Measurements from ENCODE around the gene AFTPH. TPM values are rescaled to one million over a fixed set of nuclear protein-coding genes. Genes with fewer than 3 reads are reported as not detected.

Gene AFTPH
- total RNA-seq, 2 donors from 2014 or later = 32.0 to 52.9 TPM

DNA sequence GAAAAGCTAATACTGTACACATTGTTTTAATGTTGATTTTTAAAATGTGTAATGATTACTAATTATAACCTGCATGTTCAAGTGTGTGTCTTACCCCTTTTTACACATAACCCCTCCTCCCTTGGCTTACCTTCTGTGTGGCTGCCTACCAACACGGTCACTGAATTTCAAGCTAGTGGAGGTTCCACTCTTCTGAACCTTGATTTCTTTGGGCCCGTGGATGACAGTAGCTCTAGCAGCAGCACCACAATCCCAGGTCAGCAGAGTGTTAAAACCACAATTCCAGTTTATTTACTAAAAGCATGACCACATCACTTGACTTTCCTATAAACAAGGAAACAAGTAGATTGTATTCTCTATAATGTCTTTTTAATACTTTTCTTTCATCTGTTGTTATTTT lies 56.9 kb downstream of the AFTPH start:
- H3K27me3 ChIP-seq = no peaks in the 10 kb centered on the region
- H3K27ac ChIP-seq = no peak overlapping the region
- WGBS, 2 donors = 77 to 92% methylated on average over 2 of the region's 2 CpGs
- TF ChIP-seq POLR2A (IDR thresholded peaks at IDR 0.05) = no peak
- TF ChIP-seq, protein P1, sequence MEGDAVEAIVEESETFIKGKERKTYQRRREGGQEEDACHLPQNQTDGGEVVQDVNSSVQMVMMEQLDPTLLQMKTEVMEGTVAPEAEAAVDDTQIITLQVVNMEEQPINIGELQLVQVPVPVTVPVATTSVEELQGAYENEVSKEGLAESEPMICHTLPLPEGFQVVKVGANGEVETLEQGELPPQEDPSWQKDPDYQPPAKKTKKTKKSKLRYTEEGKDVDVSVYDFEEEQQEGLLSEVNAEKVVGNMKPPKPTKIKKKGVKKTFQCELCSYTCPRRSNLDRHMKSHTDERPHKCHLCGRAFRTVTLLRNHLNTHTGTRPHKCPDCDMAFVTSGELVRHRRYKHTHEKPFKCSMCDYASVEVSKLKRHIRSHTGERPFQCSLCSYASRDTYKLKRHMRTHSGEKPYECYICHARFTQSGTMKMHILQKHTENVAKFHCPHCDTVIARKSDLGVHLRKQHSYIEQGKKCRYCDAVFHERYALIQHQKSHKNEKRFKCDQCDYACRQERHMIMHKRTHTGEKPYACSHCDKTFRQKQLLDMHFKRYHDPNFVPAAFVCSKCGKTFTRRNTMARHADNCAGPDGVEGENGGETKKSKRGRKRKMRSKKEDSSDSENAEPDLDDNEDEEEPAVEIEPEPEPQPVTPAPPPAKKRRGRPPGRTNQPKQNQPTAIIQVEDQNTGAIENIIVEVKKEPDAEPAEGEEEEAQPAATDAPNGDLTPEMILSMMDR (IDR thresholded peaks at IDR 0.05) = no peak
- DNase-seq (no peak), ATAC-seq (no peak)
- peaks cover 5% of the 10 kb centered on the region for H3K4me1 ChIP-seq
- peaks cover 0 to 5% of the 10 kb centered on the region in 2 donors for H3K36me3 ChIP-seq (replicated peaks in 1 of 2; ENCODE audit: insufficient read depth in 1 of 2, low read depth in 2 of 2)
- no peak overlapping the region for H3K4me3 ChIP-seq
- intact Hi-C loops (cut with DNase I) = no loop called here
- no peaks in the 10 kb centered on the region for H3K9me3 ChIP-seq

DNA sequence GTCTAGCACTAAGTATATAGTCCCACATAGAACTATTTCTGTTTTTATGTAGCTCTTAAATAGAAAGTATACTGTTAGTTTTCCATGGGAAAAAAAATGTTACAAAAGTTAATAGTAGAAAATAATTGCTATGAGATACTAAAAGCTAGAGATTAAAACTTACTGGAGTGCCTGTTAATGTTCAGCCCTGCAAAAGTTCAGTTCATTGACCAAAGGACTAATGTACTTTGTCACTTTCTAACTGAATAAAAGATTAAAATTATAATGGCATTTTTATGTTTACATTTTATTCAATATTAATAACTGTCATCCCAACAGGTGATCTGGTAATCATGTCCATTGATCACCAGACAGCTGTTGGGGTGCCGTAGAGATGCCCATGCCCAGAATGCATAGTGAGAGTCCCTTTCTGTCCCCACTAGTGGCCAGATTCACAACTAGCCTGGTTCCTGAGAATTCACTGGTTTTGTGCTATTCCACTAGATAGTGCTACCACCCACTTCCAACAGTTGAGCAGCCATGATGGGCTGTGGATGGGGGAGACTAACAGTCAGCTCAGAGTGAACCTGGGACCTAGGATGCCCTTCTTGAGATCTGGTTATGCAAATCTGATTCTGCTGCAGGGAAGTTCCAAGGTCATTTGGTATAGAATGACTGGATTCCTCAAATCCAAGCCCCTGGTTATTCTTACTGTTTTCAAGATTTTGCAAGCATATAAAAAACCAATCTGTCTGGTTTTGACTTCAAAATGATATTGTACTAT lies 57.8 kb downstream of the AFTPH start:
- Histone ChIP-seq H3K4me1 (peaks cover 5% of the 10 kb centered on the region), H3K27ac (no peak overlapping the region), H3K27me3 (no peaks in the 10 kb centered on the region), H3K4me3 (no peak overlapping the region), H3K9me3 (no peaks in the 10 kb centered on the region), H3K36me3 (replicated peaks in 1 of 2; ENCODE audit: insufficient read depth in 1 of 2, low read depth in 2 of 2) (peaks cover 0 to 5% of the 10 kb centered on the region in 2 donors)
- TF ChIP-seq, protein P1 (IDR thresholded peaks at IDR 0.05) = no peak
- TF ChIP-seq POLR2A (IDR thresholded peaks at IDR 0.05) = no peak
- WGBS, 2 donors = 40 to 100% methylated on average over 1 of the region's 1 CpG
- DNase-seq (no peak), ATAC-seq (no peak)
- intact Hi-C loops (cut with DNase I) = no loop called here

DNA sequence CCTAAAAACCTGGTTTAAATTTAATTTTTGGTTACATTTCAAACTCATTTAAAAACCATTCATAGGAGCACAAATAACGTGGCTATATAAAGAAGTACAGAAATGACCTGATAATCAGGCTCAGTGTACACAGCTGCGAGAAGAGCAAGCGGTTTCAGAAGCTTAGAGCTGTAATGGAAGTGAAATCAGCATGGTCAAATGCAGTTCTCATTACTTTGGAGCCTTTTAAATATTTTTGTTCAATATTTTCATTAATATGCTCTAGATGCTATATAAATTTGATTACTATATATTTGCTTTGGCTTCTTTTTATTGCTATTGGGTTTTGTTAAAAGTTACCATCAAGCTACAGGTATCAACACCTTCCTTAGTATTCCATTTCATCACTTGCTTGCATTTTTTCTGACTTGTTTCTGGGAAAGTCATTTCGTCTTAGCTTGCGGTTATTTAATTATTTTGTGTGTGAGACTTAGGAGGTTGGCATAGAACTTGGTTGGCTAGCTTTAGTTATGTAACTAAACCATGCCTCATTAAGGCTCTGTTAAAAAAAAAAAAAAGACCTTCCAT lies 58.7 kb downstream of the AFTPH start:
- ATAC-seq = no peak
- 35% methylated on average over 5 of the region's 5 CpGs for WGBS, 2 donors

DNA sequence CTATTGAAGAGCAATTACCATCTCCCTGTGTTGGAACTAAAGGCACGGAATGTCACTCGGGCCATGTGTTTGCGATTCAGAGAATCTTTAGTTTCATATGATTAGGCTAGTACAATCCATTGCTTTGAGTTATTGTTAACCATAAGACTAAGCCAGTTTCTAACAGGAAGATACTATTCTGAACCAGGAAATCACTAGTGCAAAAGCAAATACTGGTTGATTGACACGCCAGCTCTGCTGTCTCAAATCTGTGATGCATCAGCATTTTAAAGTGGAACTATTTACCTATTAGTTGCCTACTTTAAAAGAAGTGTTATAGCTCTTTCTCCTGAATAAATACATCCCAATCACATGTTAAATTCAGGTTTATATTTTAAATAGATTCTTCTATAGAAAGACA lies 61.9 kb downstream of the AFTPH start:
- Histone ChIP-seq H3K4me1 (peaks cover 5% of the 10 kb centered on the region), H3K4me3 (no peak overlapping the region), H3K9me3 (no peaks in the 10 kb centered on the region), H3K27ac (no peak overlapping the region), H3K27me3 (no peaks in the 10 kb centered on the region), H3K36me3 (replicated peaks in 1 of 2; ENCODE audit: insufficient read depth in 1 of 2, low read depth in 2 of 2) (no peaks in the 10 kb centered on the region)
- WGBS, 2 donors = 86 to 89% methylated on average over 4 of the region's 4 CpGs
- intact Hi-C loops (cut with DNase I) = no loop called here
- ATAC-seq (no peak), DNase-seq (no peak)
- TF ChIP-seq, protein P1 (IDR thresholded peaks at IDR 0.05) = no peak
- no peak for TF ChIP-seq POLR2A (IDR thresholded peaks at IDR 0.05)

More for the DNA sequence above, 58.7 kb downstream of the AFTPH start:
- Histone ChIP-seq H3K36me3 (replicated peaks in 1 of 2; ENCODE audit: insufficient read depth in 1 of 2, low read depth in 2 of 2) (peaks cover 0 to 5% of the 10 kb centered on the region in 2 donors), H3K27me3 (no peaks in the 10 kb centered on the region), H3K4me1 (peaks cover 5% of the 10 kb centered on the region), H3K4me3 (no peak overlapping the region), H3K27ac (no peak overlapping the region), H3K9me3 (no peaks in the 10 kb centered on the region)
- intact Hi-C loops (cut with DNase I) = no loop called here
- DNase-seq = no peak
- TF ChIP-seq POLR2A (IDR thresholded peaks at IDR 0.05) = no peak
- TF ChIP-seq, protein P1 (IDR thresholded peaks at IDR 0.05) = no peak

Data from body of pancreas (tissue), 4 donors.